Measurements from ENCODE around the gene LSG1.
"Not testable (repeated sequence)": the region's sequence is repeated elsewhere in the genome, so short reads cannot be mapped to it uniquely, and the experiment has no call there.

LSG1 gene

GRCh38 chr3:194647747-194648146 lies 24.2 kb downstream of the LSG1 start:
- DNase-seq, result no peak

- DNase-seq, result no peak
Observed at GRCh38 chr3:194642769-194643168, 29.2 kb downstream of the LSG1 start.

- DNase-seq, result no peak
Observed at GRCh38 chr3:194640829-194641228, 31.2 kb downstream of the LSG1 start.

DNA sequence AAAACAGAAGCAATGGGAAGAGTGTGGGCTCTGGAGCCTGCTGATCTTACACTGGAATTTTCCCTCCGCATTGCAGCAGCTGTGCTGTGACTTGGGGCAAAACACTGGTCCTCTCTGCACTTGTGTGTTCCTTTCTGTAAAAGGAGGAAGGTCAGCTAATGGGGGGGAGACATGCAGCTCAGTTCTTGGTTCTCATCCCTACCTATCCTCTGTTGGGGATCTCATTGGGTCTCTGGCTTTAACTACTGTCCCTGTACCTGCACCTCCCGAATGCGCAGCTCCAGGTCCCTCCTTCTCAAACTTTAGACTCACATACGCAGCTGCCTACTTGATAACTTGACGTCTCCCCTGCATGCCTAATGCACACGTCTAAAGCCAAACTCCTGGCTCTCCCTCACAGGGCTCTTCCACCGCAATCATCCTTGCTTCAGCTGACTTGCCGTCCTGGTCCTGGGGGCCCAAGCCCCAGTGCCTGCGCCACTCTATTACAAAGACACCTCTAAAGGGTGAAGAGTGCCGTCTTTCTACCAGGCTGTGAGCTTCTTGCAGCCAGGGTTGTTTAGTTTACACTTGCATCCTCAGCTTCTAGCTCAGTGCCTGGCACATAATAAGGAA lies 32.9 kb downstream of the LSG1 start:
- no peak for DNase-seq

GRCh38 chr3:194637541-194638400 lies 34.2 kb downstream of the LSG1 start:
- no peak for DNase-seq

- DNase-seq, result no peak
Observed at GRCh38 chr3:194637066-194637465, 34.9 kb downstream of the LSG1 start.

GRCh38 chr3:194633349-194634004 lies 38.5 kb downstream of the LSG1 start, which contains the start of gene TMEM44:
Gene TMEM44 (minus strand): TSS chr3:194633419. CDS start chr3:194633215, 204 bp downstream.
- DNase-seq, result peak; percentile 82

DNA sequence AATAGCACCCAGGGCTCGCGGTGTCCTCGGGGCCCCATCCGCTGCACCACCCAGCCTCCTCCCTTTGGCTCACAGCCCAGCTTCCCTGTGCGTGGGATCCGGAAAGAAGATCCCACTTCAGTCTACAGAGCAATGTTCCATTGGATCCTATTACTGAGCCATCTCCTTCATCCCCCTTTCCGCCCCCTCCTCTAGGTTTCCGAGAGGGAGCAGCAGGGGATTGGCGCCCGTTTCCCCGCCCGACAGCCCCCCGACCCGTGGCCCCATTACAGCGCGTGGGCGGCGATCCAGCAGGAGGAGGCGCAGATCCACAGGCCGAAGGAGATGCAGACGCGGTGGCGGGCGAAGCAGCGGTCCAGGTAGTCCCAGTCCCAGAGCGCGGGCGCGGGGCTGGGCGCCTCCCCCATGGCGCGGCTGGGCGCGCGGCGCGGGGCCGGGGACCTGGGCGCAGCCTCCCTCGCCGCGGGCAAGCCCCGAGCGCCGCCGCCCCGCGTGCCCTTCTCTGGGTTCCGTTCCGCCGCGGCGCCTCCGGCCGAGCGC lies 39.1 kb downstream of the LSG1 start:
- DNase-seq, result peak; percentile 48

DNA sequence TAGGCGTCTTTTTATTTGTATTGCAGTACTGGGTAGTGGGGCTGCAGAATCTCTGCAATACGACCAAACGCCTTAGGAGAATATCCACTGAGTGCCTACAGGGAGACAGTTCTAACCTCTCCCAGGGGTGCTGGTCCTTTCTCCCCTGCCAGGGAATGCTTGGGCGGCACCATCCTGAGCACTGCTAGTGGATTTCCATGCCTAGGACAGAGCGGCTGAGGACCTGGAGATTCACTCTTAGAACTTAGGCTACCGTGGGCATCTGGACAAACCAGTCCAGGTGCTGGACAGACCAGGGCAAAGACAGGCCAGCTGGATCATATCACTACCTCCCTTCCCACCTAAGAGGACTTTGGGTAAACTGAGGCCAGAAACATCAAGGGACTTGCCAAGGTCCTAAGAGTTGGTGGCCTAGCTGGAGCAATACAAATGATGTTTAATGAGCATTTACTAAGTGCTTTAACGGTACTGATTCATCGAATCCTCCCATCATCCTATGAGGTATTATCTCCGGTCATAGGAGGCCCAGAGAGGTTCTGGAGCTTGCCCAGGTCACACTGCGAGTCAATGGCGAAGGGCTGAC lies 39.7 kb downstream of the LSG1 start:
- no peak for DNase-seq

- no peak for DNase-seq
Observed at GRCh38 chr3:194631696-194632095, 40.3 kb downstream of the LSG1 start.

GRCh38 chr3:194630681-194631080 lies 41.3 kb downstream of the LSG1 start:
- not testable (repeated sequence) for DNase-seq

- no peak for DNase-seq
Observed at GRCh38 chr3:194624956-194625355, 47.0 kb downstream of the LSG1 start.

- DNase-seq, result no peak
Observed at GRCh38 chr3:194623449-194624290, 48.3 kb downstream of the LSG1 start.

DNA sequence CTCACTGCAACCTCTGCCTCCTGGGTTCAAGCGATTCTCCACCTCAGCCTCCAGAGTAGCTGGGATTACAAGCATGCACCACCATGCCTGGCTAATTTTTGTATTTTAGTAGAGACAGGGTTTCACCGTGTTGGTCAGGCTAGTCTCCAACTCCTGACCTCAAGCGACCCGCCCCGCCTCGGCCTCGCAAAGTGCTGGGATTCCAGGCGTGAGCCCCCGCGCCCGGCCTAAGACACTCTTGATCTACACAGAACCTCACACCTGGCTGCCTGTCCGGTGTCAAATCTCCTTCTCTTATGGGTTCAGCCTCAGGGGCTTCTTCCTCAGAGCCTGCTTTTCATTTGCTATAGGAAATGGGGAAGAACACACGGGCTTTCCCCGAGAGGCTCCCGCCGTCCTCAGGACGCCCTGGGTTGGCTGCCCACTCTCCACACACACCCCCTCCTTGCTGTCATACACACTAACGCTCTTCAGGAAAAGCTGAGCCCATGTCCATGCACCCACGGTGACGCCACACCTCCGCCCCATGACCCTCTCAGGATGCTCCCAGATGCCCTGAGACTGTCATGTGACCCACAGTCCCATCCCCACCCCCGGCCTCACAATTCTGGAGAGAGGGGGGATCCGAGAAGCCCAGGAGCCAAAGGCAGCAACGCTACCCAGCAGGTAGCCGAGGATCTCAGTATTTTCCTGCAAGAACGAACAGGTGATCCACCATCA lies 49.2 kb downstream of the LSG1 start:
- DNase-seq, result no peak

- DNase-seq, result no peak
Observed at GRCh38 chr3:194621947-194622346, 50.0 kb downstream of the LSG1 start.

- no peak for DNase-seq
Observed at GRCh38 chr3:194620196-194620595, 51.8 kb downstream of the LSG1 start.

DNA sequence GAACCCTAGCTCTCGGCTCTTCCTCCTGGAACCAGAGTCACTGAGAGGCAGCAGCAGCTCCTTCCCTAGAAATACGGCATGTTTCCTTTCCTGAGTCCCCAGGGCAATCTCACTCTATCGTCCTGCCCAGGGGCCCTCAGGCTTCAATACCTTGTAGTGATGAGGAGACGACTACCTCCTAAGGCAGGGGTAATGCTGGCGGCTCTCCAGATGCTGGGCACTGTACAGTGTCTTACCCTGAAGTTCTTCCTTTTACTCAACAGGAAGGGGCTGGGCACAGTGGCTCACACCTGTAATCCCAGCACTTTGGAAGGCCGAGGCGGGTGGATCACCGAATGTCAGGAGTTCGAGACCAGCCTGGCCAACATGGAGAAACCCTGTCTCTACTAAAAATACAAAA lies 52.2 kb downstream of the LSG1 start:
- no peak for DNase-seq

- DNase-seq, result no peak
Observed at GRCh38 chr3:194618858-194619608, 53.0 kb downstream of the LSG1 start.

GRCh38 chr3:194617827-194618226 lies 54.2 kb downstream of the LSG1 start:
- no peak for DNase-seq

- no peak for DNase-seq
Observed at GRCh38 chr3:194617143-194617671, 54.8 kb downstream of the LSG1 start.
